ENCODE results near the gene MDP1.

The MDP1 gene

GRCh38 chr14:24198814-24199524 is 16.9 kb downstream of the MDP1 start:
- peak overlapping the region; percentile 42 to 52 for H3K27ac ChIP-seq (ENCODE audit: low read depth in 2 of 2, low read length in 2 of 2)
- H3K4me1 ChIP-seq (ENCODE audit: control insufficient read depth in 2 of 2, insufficient read depth in 2 of 2, low read length in 2 of 2), result peaks cover 19 to 30% of the 10 kb centered on the region in 2 donors
- H3K9ac ChIP-seq (ENCODE audit: low read depth in 1 of 2, low read length in 2 of 2), result peak overlapping the region in 1 of 2 donors; percentile 17
- H3K36me3 ChIP-seq (ENCODE audit: control insufficient read depth in 2 of 2, insufficient read depth in 2 of 2, low read length in 2 of 2), result peaks cover 4 to 7% of the 10 kb centered on the region in 2 donors
- no peak overlapping the region for H3K4me3 ChIP-seq (ENCODE audit: low read length in 2 of 2)
- no peaks in the 10 kb centered on the region for H3K9me3 ChIP-seq (ENCODE audit: control insufficient read depth in 2 of 2, low read length in 2 of 2)
- H3K27me3 ChIP-seq (ENCODE audit: control insufficient read depth in 2 of 2, insufficient read depth in 2 of 2, low read length in 2 of 2), result no peaks in the 10 kb centered on the region

GRCh38 chr14:24197056-24197450 is 18.8 kb downstream of the MDP1 start:
- Histone ChIP-seq H3K36me3 (ENCODE audit: control insufficient read depth in 2 of 2, insufficient read depth in 2 of 2, low read length in 2 of 2) (peaks cover 9 to 15% of the 10 kb centered on the region in 2 donors), H3K27ac (ENCODE audit: low read depth in 2 of 2, low read length in 2 of 2) (no peak overlapping the region), H3K4me1 (ENCODE audit: control insufficient read depth in 2 of 2, insufficient read depth in 2 of 2, low read length in 2 of 2) (peaks cover 19 to 31% of the 10 kb centered on the region in 2 donors), H3K9ac (ENCODE audit: low read depth in 1 of 2, low read length in 2 of 2) (peak overlapping the region in 1 of 2 donors; percentile 26), H3K4me3 (ENCODE audit: low read length in 2 of 2) (peak overlapping the region in 1 of 2 donors; percentile 5), H3K9me3 (ENCODE audit: control insufficient read depth in 2 of 2, low read length in 2 of 2) (no peaks in the 10 kb centered on the region), H3K27me3 (ENCODE audit: control insufficient read depth in 2 of 2, insufficient read depth in 2 of 2, low read length in 2 of 2) (no peaks in the 10 kb centered on the region)

- Histone ChIP-seq H3K4me3 (ENCODE audit: low read length in 2 of 2) (peak overlapping the region; percentile 87 to 93), H3K27ac (ENCODE audit: low read depth in 2 of 2, low read length in 2 of 2) (peak overlapping the region; percentile 96 to 97), H3K4me1 (ENCODE audit: control insufficient read depth in 2 of 2, insufficient read depth in 2 of 2, low read length in 2 of 2) (peaks cover 19 to 31% of the 10 kb centered on the region in 2 donors), H3K27me3 (ENCODE audit: control insufficient read depth in 2 of 2, insufficient read depth in 2 of 2, low read length in 2 of 2) (no peaks in the 10 kb centered on the region), H3K36me3 (ENCODE audit: control insufficient read depth in 2 of 2, insufficient read depth in 2 of 2, low read length in 2 of 2) (peaks cover 14 to 22% of the 10 kb centered on the region in 2 donors), H3K9ac (ENCODE audit: low read depth in 1 of 2, low read length in 2 of 2) (peak overlapping the region; percentile 83 to 99), H3K9me3 (ENCODE audit: control insufficient read depth in 2 of 2, low read length in 2 of 2) (no peaks in the 10 kb centered on the region)
Observed at GRCh38 chr14:24196071-24197055, 19.5 kb downstream of the MDP1 start.

- peak within 1 kb of the TSS; percentile 96 to 97 for H3K27ac ChIP-seq (ENCODE audit: low read depth in 2 of 2, low read length in 2 of 2)
- peaks cover 19 to 31% of the 10 kb centered on the region in 2 donors for H3K4me1 ChIP-seq (ENCODE audit: control insufficient read depth in 2 of 2, insufficient read depth in 2 of 2, low read length in 2 of 2)
- H3K9me3 ChIP-seq (ENCODE audit: control insufficient read depth in 2 of 2, low read length in 2 of 2), result no peaks in the 10 kb centered on the region
- H3K27me3 ChIP-seq (ENCODE audit: control insufficient read depth in 2 of 2, insufficient read depth in 2 of 2, low read length in 2 of 2), result no peaks in the 10 kb centered on the region
- peak within 1 kb of the TSS; percentile 83 to 99 for H3K9ac ChIP-seq (ENCODE audit: low read depth in 1 of 2, low read length in 2 of 2)
- peaks cover 14 to 25% of the 10 kb centered on the region in 2 donors for H3K36me3 ChIP-seq (ENCODE audit: control insufficient read depth in 2 of 2, insufficient read depth in 2 of 2, low read length in 2 of 2)
- H3K4me3 ChIP-seq (ENCODE audit: low read length in 2 of 2), result peak within 1 kb of the TSS; percentile 87 to 93
Observed at GRCh38 chr14:24195186-24196070, 20.4 kb downstream of the MDP1 start, which contains the start of gene TM9SF1. TM9SF1 (minus strand) TSS chr14:24195441; CDS start chr14:24195019, 422 bp downstream.

- Histone ChIP-seq H3K4me3 (ENCODE audit: low read length in 2 of 2) (peak overlapping the region; percentile 87 to 93), H3K9me3 (ENCODE audit: control insufficient read depth in 2 of 2, low read length in 2 of 2) (no peaks in the 10 kb centered on the region), H3K9ac (ENCODE audit: low read depth in 1 of 2, low read length in 2 of 2) (peak overlapping the region; percentile 83 to 99), H3K27me3 (ENCODE audit: control insufficient read depth in 2 of 2, insufficient read depth in 2 of 2, low read length in 2 of 2) (no peaks in the 10 kb centered on the region), H3K27ac (ENCODE audit: low read depth in 2 of 2, low read length in 2 of 2) (peak overlapping the region; percentile 96 to 97), H3K4me1 (ENCODE audit: control insufficient read depth in 2 of 2, insufficient read depth in 2 of 2, low read length in 2 of 2) (peaks cover 19 to 31% of the 10 kb centered on the region in 2 donors), H3K36me3 (ENCODE audit: control insufficient read depth in 2 of 2, insufficient read depth in 2 of 2, low read length in 2 of 2) (peaks cover 16 to 24% of the 10 kb centered on the region in 2 donors)
Observed at GRCh38 chr14:24194873-24195185, 21.0 kb downstream of the MDP1 start.

GRCh38 chr14:24194186-24194872 is 21.5 kb downstream of the MDP1 start:
- Histone ChIP-seq H3K36me3 (ENCODE audit: control insufficient read depth in 2 of 2, insufficient read depth in 2 of 2, low read length in 2 of 2) (peaks cover 19 to 22% of the 10 kb centered on the region in 2 donors), H3K27me3 (ENCODE audit: control insufficient read depth in 2 of 2, insufficient read depth in 2 of 2, low read length in 2 of 2) (no peaks in the 10 kb centered on the region), H3K4me1 (ENCODE audit: control insufficient read depth in 2 of 2, insufficient read depth in 2 of 2, low read length in 2 of 2) (peaks cover 19 to 31% of the 10 kb centered on the region in 2 donors), H3K9ac (ENCODE audit: low read depth in 1 of 2, low read length in 2 of 2) (peak overlapping the region; percentile 83 to 99), H3K27ac (ENCODE audit: low read depth in 2 of 2, low read length in 2 of 2) (peak overlapping the region in 1 of 2 donors; percentile 97), H3K4me3 (ENCODE audit: low read length in 2 of 2) (peak overlapping the region; percentile 87 to 93), H3K9me3 (ENCODE audit: control insufficient read depth in 2 of 2, low read length in 2 of 2) (no peaks in the 10 kb centered on the region)

GRCh38 chr14:24192933-24193332 is 22.9 kb downstream of the MDP1 start:
- Histone ChIP-seq H3K9me3 (ENCODE audit: control insufficient read depth in 2 of 2, low read length in 2 of 2) (no peaks in the 10 kb centered on the region), H3K36me3 (ENCODE audit: control insufficient read depth in 2 of 2, insufficient read depth in 2 of 2, low read length in 2 of 2) (peaks cover 19 to 22% of the 10 kb centered on the region in 2 donors), H3K9ac (ENCODE audit: low read depth in 1 of 2, low read length in 2 of 2) (no peak overlapping the region), H3K4me3 (ENCODE audit: low read length in 2 of 2) (no peak overlapping the region), H3K27me3 (ENCODE audit: control insufficient read depth in 2 of 2, insufficient read depth in 2 of 2, low read length in 2 of 2) (no peaks in the 10 kb centered on the region), H3K27ac (ENCODE audit: low read depth in 2 of 2, low read length in 2 of 2) (no peak overlapping the region), H3K4me1 (ENCODE audit: control insufficient read depth in 2 of 2, insufficient read depth in 2 of 2, low read length in 2 of 2) (peaks cover 19 to 29% of the 10 kb centered on the region in 2 donors)

GRCh38 chr14:24190416-24190815 is 25.4 kb downstream of the MDP1 start:
- no peaks in the 10 kb centered on the region for H3K27me3 ChIP-seq (ENCODE audit: control insufficient read depth in 2 of 2, insufficient read depth in 2 of 2, low read length in 2 of 2)
- no peaks in the 10 kb centered on the region for H3K9me3 ChIP-seq (ENCODE audit: control insufficient read depth in 2 of 2, low read length in 2 of 2)
- H3K27ac ChIP-seq (ENCODE audit: low read depth in 2 of 2, low read length in 2 of 2), result no peak overlapping the region
- H3K4me3 ChIP-seq (ENCODE audit: low read length in 2 of 2), result no peak overlapping the region
- H3K9ac ChIP-seq (ENCODE audit: low read depth in 1 of 2, low read length in 2 of 2), result no peak overlapping the region
- peaks cover 25 to 37% of the 10 kb centered on the region in 2 donors for H3K36me3 ChIP-seq (ENCODE audit: control insufficient read depth in 2 of 2, insufficient read depth in 2 of 2, low read length in 2 of 2)
- peaks cover 19 to 20% of the 10 kb centered on the region in 2 donors for H3K4me1 ChIP-seq (ENCODE audit: control insufficient read depth in 2 of 2, insufficient read depth in 2 of 2, low read length in 2 of 2)

GRCh38 chr14:24189460-24189859 is 26.4 kb downstream of the MDP1 start:
- Histone ChIP-seq H3K4me1 (ENCODE audit: control insufficient read depth in 2 of 2, insufficient read depth in 2 of 2, low read length in 2 of 2) (peaks cover 14% of the 10 kb centered on the region in 2 donors), H3K27ac (ENCODE audit: low read depth in 2 of 2, low read length in 2 of 2) (no peak overlapping the region), H3K4me3 (ENCODE audit: low read length in 2 of 2) (no peak overlapping the region), H3K36me3 (ENCODE audit: control insufficient read depth in 2 of 2, insufficient read depth in 2 of 2, low read length in 2 of 2) (peaks cover 28 to 47% of the 10 kb centered on the region in 2 donors), H3K9ac (ENCODE audit: low read depth in 1 of 2, low read length in 2 of 2) (no peak overlapping the region), H3K27me3 (ENCODE audit: control insufficient read depth in 2 of 2, insufficient read depth in 2 of 2, low read length in 2 of 2) (no peaks in the 10 kb centered on the region), H3K9me3 (ENCODE audit: control insufficient read depth in 2 of 2, low read length in 2 of 2) (no peaks in the 10 kb centered on the region)

Data from mucosa of rectum (tissue), 2 donors.